HCT116 (cell line): ENCODE results near the gene EGF.
"Not testable (repeated sequence)": the region's sequence is repeated elsewhere in the genome, so short reads cannot be mapped to it uniquely, and the experiment has no call there.

Experiments used
- CTCF ChIP-seq, 3 experiments: fragments of 200-600 bp in 1 of 3; sonication (generic) in 1 of 3; IDR thresholded peaks in 2 of 3; conservative IDR thresholded peaks in 1 of 3; 2 replicates each; pipeline ENCODE4 v1.5.1; 2012 to 2017; ENCODE audit warnings: low read depth in 2 of 3, low read length in 2 of 3, antibody characterized with exemption in 1 of 3, borderline replicate concordance in 1 of 3, control low read depth in 1 of 3, mild to moderate bottlenecking in 1 of 3, mixed read lengths in 1 of 3, mixed run types in 1 of 3, moderate library complexity in 1 of 3; ENCODE audit not compliant: insufficient read depth in 1 of 3
- EZH2 ChIP-seq: fragments of 200-600 bp; sonication (generic); IDR thresholded peaks from 2 replicates; pipeline ENCODE4 v1.6.1; 2017; ENCODE audit warnings: antibody characterized with exemption, mixed run types
- EZH2phosphoT487 ChIP-seq: fragments of 200-600 bp; IDR thresholded peaks from 2 replicates; pipeline ENCODE4 v1.6.1; 2018; ENCODE audit warnings: antibody characterized with exemption, borderline replicate concordance
- POLR2A ChIP-seq: IDR thresholded peaks from 2 replicates; pipeline ENCODE4 v1.7.0; 2011; ENCODE audit warnings: borderline replicate concordance; ENCODE audit not compliant: insufficient read depth, insufficient read length; ENCODE audit errors: extremely low read depth
- POLR2AphosphoS5 ChIP-seq: IDR thresholded peaks from 2 replicates; pipeline ENCODE4 v1.6.1; 2011; ENCODE audit warnings: mild to moderate bottlenecking, low read depth, low read length, moderate library complexity
- ZNF274 ChIP-seq: fragments of 200-500 bp; sonication (Bioruptor generic); IDR thresholded peaks from 2 replicates; pipeline ENCODE4 v1.6.1; 2014; ENCODE audit warnings: mild to moderate bottlenecking, low read depth, low read length, inconsistent platforms

- TF ChIP-seq CTCF (IDR thresholded peaks at IDR 0.05 in 2 of 3, conservative IDR thresholded peaks at IDR 0.05 in 1 of 3; ENCODE audit: borderline replicate concordance in 1 of 3, insufficient read depth in 1 of 3, low read depth in 2 of 3, low read length in 2 of 3); POLR2A; EZH2; EZH2phosphoT487; POLR2AphosphoS5; ZNF274: not testable (repeated sequence)
Observed at GRCh38 chr4:110039164-110039563, 126.5 kb downstream of the EGF start.
